GM19023 (cell line): ENCODE measurements around the gene CRYGN.

Experiments used
- ATAC-seq: cut with Tn5 transposase; IDR thresholded peaks from one replicate; pipeline ENCODE4 v1.9.1; 2021; ENCODE audit warnings: mild to moderate bottlenecking, moderate library complexity; ENCODE audit not compliant: unreplicated experiment

The CRYGN gene

DNA sequence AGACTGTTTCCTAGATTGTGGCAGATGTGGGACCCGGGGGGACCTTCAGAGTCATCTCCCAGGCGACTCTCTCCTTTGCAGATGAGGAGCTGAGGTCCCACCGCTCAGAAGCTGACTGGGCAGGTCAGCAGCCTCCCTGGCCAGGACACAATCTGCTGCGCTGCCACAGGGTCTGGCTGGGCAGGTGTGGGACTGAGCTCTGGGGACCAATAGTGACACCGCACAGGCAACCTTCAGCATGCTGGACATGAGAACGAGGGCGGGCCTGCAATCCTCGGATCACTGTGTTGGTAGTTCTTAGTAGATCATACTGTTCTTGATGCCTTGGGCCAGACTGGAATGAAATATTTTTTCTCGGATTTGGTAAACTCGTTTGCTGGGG is 20.5 kb upstream of the CRYGN start:
- ATAC-seq = no peak

DNA sequence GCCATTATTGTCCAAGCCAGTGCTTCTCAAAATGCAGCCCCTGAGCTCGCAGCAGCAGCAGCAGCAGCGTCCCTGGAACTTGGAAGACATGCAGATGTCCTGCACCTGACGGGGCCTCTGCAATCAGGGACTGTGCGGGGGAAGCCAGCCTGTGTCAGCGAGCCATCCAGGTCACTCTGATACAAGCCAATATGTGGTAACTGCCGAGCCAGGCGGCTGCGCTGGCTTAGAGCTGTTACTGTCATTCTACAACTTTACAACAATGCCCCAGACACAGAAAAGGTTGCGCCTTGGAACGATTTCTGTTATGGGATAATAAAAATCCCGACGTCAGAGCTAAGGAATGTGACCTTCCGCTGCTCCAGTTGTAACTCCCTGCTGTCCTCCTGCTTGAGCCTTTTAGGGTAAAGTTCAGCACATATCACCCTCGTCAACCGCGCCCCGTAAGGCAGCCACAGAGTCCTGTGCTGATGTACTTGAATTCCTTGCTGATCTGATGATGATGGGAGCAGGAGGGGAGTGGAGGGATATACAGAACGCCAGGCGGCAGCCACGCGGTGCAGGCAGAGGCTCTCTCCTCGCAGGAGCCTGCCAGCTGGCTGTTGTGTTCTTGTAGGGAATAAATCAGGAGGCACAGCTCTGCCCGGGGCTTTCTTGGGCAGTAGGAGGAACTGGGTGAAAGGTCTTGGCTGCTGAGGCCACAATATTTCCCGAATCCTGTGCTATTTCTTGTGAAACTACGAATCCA is 20.0 kb upstream of the CRYGN start:
- ATAC-seq = no peak

GRCh38 chr7:151457534-151457933 is 17.6 kb upstream of the CRYGN start:
- no peak for ATAC-seq

DNA sequence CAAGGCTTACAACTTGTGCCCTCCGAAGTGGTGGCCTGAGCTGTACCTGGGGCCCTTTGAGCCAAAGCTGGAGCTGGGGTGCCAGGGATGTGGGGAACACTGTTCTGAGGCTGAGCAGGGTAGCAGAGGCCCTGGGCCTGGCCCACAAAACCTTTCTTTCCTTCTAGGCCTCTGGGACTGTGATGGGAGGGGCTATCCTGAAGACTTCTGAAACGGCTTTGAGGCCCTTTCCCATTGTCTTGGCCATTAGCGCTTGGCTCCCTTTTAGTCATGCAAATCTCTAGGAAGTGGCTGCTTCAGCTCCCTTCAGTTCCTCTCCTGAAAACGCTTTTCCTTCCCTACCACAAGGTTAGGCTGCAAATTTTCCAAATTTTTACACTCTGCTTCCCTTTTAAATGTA is 16.8 kb upstream of the CRYGN start:
- no peak for ATAC-seq

DNA sequence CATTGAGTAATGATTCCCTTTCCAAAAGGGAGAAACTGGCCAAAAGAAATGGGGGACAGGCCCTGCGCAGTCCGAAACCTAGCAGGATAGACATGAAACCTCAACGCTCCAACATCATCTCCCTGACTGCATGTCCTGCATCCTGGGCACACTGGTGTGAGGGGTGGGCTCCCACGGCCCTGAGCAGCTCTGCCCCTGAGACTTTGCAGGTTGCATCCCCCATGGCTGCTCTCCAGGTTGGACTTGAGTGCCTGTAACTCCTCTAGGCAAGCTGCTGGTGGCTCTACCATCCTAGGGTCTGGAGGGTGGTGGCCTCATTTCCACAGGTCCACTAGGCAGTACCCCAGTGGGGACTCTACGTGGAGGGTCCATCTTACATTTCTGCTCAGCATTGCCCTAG is 16.3 kb upstream of the CRYGN start:
- ATAC-seq = no peak

GRCh38 chr7:151455690-151456089 is 15.7 kb upstream of the CRYGN start:
- no peak for ATAC-seq

- ATAC-seq = no peak
Measured at GRCh38 chr7:151454932-151455530, 15.1 kb upstream of the CRYGN start.

GRCh38 chr7:151454305-151454704 is 14.4 kb upstream of the CRYGN start:
- ATAC-seq = no peak

DNA sequence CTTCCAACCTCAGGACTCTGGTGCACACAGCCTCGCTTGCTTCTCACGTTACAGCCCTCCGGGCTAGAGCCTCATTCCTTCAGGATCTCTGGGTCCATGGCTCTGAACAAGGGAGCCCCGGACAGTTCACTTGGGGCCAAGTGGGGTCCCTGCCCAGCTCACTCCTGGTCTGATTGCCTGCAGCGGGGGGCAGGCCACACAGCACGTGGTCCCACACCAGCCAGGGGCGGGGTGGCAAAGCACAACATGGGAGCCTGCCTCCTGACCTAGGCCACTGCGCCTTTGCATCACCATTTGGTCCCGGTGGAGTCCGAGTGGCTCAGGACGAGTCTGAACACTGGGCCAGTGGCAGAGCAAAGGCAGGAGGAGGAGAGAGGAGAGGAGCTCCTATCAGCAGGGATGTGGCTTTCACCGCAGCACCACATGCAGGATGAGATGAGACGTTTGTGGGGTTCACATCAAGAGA is 13.4 kb upstream of the CRYGN start:
- ATAC-seq = no peak

GRCh38 chr7:151452680-151453325 is 12.9 kb upstream of the CRYGN start:
- ATAC-seq = no peak

- ATAC-seq = no peak
Measured at GRCh38 chr7:151451626-151452571, 12.0 kb upstream of the CRYGN start.

DNA sequence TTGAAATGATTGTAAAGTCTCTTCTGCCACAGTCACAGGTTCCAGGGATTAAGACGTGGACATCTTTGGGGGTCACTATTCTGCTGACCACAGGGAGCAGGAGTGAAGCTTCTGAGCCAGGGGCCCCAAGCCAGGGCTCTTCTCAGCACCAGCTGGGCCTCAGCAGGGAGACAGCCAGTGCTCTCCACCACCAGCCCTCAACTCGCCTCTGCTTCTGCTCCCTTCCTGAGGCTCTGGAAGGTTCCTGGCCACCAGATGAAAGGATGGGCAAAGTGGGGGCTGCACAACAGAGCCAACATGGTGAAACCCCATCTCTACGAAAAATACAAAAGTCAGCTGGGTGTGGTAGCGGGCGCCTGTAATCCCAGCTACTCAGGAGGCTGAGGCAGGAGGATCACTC is 11.2 kb upstream of the CRYGN start:
- no peak for ATAC-seq

DNA sequence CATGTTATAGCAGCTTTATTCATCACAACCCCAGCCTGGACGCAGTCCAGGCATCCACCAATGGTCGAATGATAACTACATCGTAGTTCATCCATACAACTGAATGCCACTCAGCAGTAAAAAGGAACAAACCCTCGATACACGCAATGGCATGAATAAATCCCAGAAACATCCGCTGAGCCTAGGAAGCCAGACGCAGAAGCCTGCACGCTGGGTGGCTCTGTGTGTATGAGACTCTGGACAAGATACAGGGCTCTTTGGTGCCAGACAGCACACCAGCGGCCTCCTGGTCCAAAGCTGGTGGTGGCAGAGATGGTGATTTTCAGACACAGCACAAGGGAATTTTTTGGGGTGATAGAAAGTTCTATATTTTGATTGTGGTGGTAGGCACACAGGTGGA is 10.0 kb upstream of the CRYGN start:
- no peak for ATAC-seq

- peak; percentile 82 for ATAC-seq
Measured at GRCh38 chr7:151448261-151449252, 8.6 kb upstream of the CRYGN start.

GRCh38 chr7:151447901-151448260 is 7.9 kb upstream of the CRYGN start:
- ATAC-seq = no peak

DNA sequence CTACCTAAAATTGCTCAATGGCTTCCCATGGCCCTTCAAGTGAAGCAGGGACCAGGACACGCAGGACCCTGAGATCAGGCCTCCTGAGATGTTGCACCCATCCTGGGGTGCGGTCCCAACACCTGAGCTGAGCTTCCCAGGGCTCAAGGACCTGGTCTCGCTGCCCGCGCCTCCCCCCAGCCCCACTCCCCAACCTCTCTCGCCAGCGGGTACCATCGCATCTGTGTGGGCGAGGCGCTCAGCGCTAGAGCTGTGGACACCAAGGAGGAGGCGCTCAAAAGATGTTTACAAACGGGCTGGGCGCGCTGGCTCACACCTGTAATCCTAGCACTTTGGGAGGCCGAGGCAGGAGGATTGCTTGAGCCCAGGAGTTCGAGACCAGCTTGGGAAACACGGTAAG is 7.4 kb upstream of the CRYGN start:
- ATAC-seq = no peak

DNA sequence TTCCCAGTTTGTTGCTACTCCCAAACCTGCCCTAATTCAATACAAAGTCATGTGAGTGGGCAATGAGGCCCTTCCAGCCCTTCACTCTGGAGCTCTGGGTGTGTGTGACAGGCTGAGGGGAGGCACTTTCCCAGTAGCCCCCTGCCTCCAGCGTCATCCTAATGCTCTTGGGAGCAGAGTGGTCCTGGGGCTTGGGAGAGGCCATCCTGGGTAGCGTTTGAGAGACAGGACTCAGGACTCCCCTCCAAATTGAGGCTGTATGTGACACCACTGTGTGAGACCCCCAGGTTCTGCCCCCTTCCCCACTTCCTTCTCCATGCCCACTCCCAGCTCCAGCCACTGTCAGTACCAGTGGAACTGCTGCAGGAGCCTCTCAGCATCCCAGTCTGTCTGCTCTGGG is 6.5 kb upstream of the CRYGN start:
- no peak for ATAC-seq

DNA sequence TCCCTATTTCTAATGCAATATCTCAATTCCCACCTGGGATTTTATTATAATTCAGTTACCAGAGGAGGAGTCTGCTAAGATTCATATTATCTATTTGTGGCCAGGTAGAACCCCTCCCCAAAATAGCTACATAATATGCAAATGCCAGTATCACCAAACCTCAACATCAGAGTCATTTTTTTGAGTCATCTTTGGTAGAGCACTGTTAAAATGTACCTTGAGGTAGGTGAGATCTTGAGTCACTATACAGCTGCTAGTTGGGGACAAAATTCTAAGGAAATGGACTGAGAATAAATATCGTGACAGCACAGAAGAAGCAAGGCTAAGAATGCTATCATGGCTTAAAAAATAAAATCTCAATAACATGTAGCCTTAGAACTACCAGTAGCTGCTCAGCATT is 4.7 kb upstream of the CRYGN start:
- ATAC-seq = no peak

DNA sequence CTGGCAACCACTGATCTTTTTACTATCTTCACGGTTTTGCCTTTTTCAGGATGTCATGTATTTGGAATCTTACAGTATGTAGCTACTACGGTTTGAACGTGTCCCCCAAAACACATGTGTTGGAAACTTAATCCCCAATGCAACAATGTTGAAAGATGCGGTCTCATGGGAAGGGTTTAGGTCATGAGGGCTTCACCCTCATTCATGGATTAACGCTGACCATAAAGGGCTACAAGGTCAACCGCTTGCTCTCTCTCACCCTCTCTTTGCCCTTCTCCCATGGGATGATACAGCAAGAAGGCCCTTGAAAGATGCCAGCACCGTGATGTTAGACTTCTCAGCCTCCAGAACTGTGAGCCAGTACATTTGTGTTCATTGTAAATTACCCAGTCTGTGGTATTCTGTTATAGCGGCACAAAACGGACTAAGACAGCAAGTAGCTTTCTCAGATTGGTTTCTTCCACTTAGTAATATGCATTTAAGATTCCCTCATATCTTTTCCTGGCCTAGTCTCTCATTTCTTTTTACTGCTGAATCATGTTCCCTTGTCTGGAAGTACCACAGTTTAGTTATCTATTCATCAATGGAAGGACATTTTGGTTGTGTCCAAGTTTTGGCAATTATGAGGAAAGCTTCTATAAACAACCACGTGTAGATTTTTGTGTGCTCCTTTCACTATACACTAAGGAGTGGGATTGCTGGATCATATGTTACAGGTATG is 3.0 kb upstream of the CRYGN start:
- no peak for ATAC-seq
